ENCODE results near the gene TNXB.

TNXB gene

DNA sequence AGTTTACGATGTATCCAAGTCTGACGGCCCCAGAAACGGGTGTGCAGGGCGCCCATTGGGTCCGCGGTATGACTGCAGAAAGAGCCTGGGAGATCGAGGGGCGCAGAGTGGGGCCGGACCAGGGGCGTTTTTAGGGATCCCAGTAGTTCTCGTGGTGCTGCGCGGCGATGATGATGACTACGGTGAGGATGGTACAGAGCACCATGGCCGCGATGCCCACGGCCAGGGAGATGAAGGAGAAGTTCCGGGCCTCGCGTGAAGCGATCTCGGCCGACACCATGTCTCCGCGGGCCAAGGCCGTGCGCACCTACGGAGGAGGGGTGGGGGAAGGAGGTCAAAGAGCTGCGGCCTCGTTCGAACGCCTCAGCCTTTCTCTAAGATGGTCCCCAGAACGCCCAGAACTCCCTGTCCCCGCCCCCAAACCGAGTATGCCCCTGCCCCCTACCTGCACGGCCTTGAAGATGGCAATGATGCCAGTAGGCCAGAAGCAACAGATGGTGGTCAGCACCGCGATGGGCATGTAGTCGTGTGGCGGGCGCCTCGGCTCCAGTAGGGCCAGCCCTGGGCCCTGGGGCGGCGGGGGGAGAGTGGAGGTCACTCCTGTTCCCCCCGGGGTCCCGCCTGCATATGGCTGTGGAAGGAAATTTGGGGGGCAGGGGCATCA lies 40.1 kb upstream of the TNXB start:
- Histone ChIP-seq H3K27me3 (ENCODE audit: control insufficient read depth in 1 of 2, insufficient read depth in 1 of 2, low read length in 2 of 2) (peaks cover 39 to 46% of the 10 kb centered on the region in 2 experiments), H2BK5ac (ENCODE audit: low read depth, low read length, poor library complexity, severe bottlenecking) (no peak overlapping the region), H3K23ac (ENCODE audit: low read length in 2 of 2) (no peak overlapping the region), H3K4me1 (ENCODE audit: control insufficient read depth, insufficient read depth, low read depth, low read length) (peaks cover 19% of the 10 kb centered on the region), H4K8ac (ENCODE audit: low read length) (no peak overlapping the region), H3K18ac (ENCODE audit: low read depth in 1 of 2, low read length in 2 of 2) (no peak overlapping the region), H2BK12ac (ENCODE audit: low read length in 2 of 2) (no peak overlapping the region), H3K79me1 (replicated peaks; ENCODE audit: low read length, poor library complexity, severe bottlenecking) (peaks cover 3% of the 10 kb centered on the region), H2BK120ac (ENCODE audit: low read depth, low read length) (no peak overlapping the region), H3K4ac (ENCODE audit: low read depth in 1 of 2, low read length in 2 of 2) (no peak overlapping the region), H3K4me2 (ENCODE audit: low read length, poor library complexity, severe bottlenecking) (no peak overlapping the region), H3K9ac (ENCODE audit: low read length) (no peak overlapping the region), H3K4me3 (ENCODE audit: insufficient read depth in 1 of 2, low read depth in 1 of 2, low read length in 2 of 2) (peak overlapping the region in 1 of 2 experiments; percentile 44), H4K91ac (ENCODE audit: low read length) (no peak overlapping the region), H3K27ac (ENCODE audit: low read length, poor library complexity, severe bottlenecking) (no peak overlapping the region), H3K36me3 (ENCODE audit: control insufficient read depth in 1 of 2, insufficient read depth in 2 of 2, low read depth in 1 of 2, low read length in 2 of 2) (no peaks in the 10 kb centered on the region), H2AFZ (ENCODE audit: low read depth, low read length) (no peak overlapping the region), H3K14ac (ENCODE audit: low read length in 2 of 2) (no peak overlapping the region), H3K9me3 (ENCODE audit: control insufficient read depth, low read length) (no peaks in the 10 kb centered on the region), H2AK5ac (ENCODE audit: low read length, severe bottlenecking) (no peak overlapping the region), H2BK15ac (ENCODE audit: low read depth, poor library complexity, severe bottlenecking) (no peak overlapping the region)
- 57% methylated on average over 43 of the region's 47 CpGs for WGBS
- no peak for DNase-seq

DNA sequence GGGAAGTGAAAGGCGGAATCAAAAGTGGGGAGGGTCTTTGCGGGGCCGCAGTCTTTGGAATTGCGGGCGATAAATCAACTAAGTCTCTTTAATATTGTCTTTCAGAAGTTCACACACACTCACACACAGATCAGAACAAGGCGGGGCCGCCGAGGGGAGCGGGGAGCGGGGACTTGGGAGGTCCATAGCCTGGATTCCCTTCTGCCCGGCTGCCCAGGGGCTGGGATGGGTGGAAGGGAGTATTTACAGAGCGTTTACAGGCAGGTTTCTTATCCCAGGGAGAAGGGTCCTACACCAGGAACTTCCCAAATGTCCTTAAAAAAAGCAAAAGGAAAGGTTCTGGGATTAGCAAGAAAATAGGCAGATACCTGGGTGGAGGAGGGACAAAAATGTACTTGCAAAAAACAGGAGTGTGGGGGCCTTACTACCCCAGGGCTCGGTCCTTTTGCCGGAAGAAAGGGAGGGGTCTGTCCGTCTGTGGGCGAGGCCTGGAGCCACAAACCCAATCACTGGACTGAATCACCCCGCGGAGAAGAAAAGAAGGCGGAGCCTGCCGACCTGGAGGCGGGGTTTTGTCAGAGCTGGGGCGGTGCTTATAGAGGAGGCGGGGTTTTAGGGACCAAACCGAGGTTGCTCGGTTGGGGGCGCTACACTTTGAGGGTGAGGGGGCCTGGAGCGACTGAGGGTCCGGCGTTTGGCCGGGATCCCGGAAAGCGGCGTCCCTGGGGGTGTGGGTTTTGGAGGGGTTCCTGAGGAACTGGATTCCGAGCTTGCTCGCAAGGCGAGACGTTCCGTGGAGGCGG lies 39.4 kb upstream of the TNXB start:
- Histone ChIP-seq H3K9ac (ENCODE audit: low read length) (no peak overlapping the region), H3K27me3 (ENCODE audit: control insufficient read depth in 1 of 2, insufficient read depth in 1 of 2, low read length in 2 of 2) (peaks cover 39 to 46% of the 10 kb centered on the region in 2 experiments), H3K4me2 (ENCODE audit: low read length, poor library complexity, severe bottlenecking) (no peak overlapping the region), H3K18ac (ENCODE audit: low read depth in 1 of 2, low read length in 2 of 2) (no peak overlapping the region), H3K79me1 (replicated peaks; ENCODE audit: low read length, poor library complexity, severe bottlenecking) (peaks cover 3% of the 10 kb centered on the region), H3K4me1 (ENCODE audit: control insufficient read depth, insufficient read depth, low read depth, low read length) (peaks cover 17% of the 10 kb centered on the region), H2BK15ac (ENCODE audit: low read depth, poor library complexity, severe bottlenecking) (no peak overlapping the region), H2AK5ac (ENCODE audit: low read length, severe bottlenecking) (no peak overlapping the region), H3K14ac (ENCODE audit: low read length in 2 of 2) (no peak overlapping the region), H2AFZ (ENCODE audit: low read depth, low read length) (no peak overlapping the region), H3K27ac (ENCODE audit: low read length, poor library complexity, severe bottlenecking) (no peak overlapping the region), H4K91ac (ENCODE audit: low read length) (no peak overlapping the region), H3K4me3 (ENCODE audit: insufficient read depth in 1 of 2, low read depth in 1 of 2, low read length in 2 of 2) (peak overlapping the region in 1 of 2 experiments; percentile 44), H3K9me3 (ENCODE audit: control insufficient read depth, low read length) (no peaks in the 10 kb centered on the region), H2BK12ac (ENCODE audit: low read length in 2 of 2) (no peak overlapping the region), H3K36me3 (ENCODE audit: control insufficient read depth in 1 of 2, insufficient read depth in 2 of 2, low read depth in 1 of 2, low read length in 2 of 2) (no peaks in the 10 kb centered on the region), H2BK120ac (ENCODE audit: low read depth, low read length) (no peak overlapping the region), H3K23ac (ENCODE audit: low read length in 2 of 2) (no peak overlapping the region), H2BK5ac (ENCODE audit: low read depth, low read length, poor library complexity, severe bottlenecking) (no peak overlapping the region), H4K8ac (ENCODE audit: low read length) (no peak overlapping the region), H3K4ac (ENCODE audit: low read depth in 1 of 2, low read length in 2 of 2) (no peak overlapping the region)
- WGBS: 40% methylated on average over 34 of the region's 39 CpGs
- peak; percentile 44 for DNase-seq

GRCh38 chr6:32147401-32148132 lies 38.4 kb upstream of the TNXB start:
- Histone ChIP-seq H3K14ac (ENCODE audit: low read length in 2 of 2) (no peak overlapping the region), H2BK15ac (ENCODE audit: low read depth, poor library complexity, severe bottlenecking) (no peak overlapping the region), H3K36me3 (ENCODE audit: control insufficient read depth in 1 of 2, insufficient read depth in 2 of 2, low read depth in 1 of 2, low read length in 2 of 2) (no peaks in the 10 kb centered on the region), H4K8ac (ENCODE audit: low read length) (no peak overlapping the region), H3K4ac (ENCODE audit: low read depth in 1 of 2, low read length in 2 of 2) (no peak overlapping the region), H3K4me1 (ENCODE audit: control insufficient read depth, insufficient read depth, low read depth, low read length) (peaks cover 14% of the 10 kb centered on the region), H2AFZ (ENCODE audit: low read depth, low read length) (no peak overlapping the region), H3K18ac (ENCODE audit: low read depth in 1 of 2, low read length in 2 of 2) (no peak overlapping the region), H4K91ac (ENCODE audit: low read length) (no peak overlapping the region), H3K4me3 (ENCODE audit: insufficient read depth in 1 of 2, low read depth in 1 of 2, low read length in 2 of 2) (no peak overlapping the region), H2BK5ac (ENCODE audit: low read depth, low read length, poor library complexity, severe bottlenecking) (no peak overlapping the region), H2BK12ac (ENCODE audit: low read length in 2 of 2) (no peak overlapping the region), H3K4me2 (ENCODE audit: low read length, poor library complexity, severe bottlenecking) (no peak overlapping the region), H3K23ac (ENCODE audit: low read length in 2 of 2) (no peak overlapping the region), H3K9ac (ENCODE audit: low read length) (no peak overlapping the region), H3K79me1 (replicated peaks; ENCODE audit: low read length, poor library complexity, severe bottlenecking) (peaks cover 3% of the 10 kb centered on the region), H3K27me3 (ENCODE audit: control insufficient read depth in 1 of 2, insufficient read depth in 1 of 2, low read length in 2 of 2) (peaks cover 39 to 46% of the 10 kb centered on the region in 2 experiments), H2AK5ac (ENCODE audit: low read length, severe bottlenecking) (no peak overlapping the region), H3K27ac (ENCODE audit: low read length, poor library complexity, severe bottlenecking) (no peak overlapping the region), H3K9me3 (ENCODE audit: control insufficient read depth, low read length) (no peaks in the 10 kb centered on the region), H2BK120ac (ENCODE audit: low read depth, low read length) (no peak overlapping the region)
- DNase-seq: no peak
- WGBS: 90% methylated on average over 4 of the region's 4 CpGs

DNA sequence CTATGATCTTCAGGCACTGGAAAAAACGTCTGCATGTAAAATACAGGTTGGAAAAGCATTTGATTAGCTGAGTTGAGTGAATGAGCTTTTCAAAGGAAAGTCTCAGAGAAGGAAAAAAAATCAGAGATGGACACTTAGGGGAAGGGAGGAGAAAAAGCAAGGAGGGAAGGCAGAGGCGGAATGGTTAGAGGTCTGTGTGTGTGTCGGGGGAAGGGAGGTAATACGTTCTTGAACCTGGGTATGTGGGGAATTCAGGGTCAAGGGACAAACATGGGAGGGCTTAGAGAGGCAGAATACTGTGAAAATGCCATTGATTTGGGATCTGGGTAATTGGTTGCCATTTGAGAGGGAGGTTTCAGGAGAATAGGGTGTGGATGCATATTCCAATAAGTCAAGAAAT lies 37.5 kb upstream of the TNXB start:
- H4K8ac ChIP-seq (ENCODE audit: low read length): no peak overlapping the region
- H3K27ac ChIP-seq (ENCODE audit: low read length, poor library complexity, severe bottlenecking): no peak overlapping the region
- H3K36me3 ChIP-seq (ENCODE audit: control insufficient read depth in 1 of 2, insufficient read depth in 2 of 2, low read depth in 1 of 2, low read length in 2 of 2): no peaks in the 10 kb centered on the region
- H2BK12ac ChIP-seq (ENCODE audit: low read length in 2 of 2): no peak overlapping the region
- no peak overlapping the region for H2BK5ac ChIP-seq (ENCODE audit: low read depth, low read length, poor library complexity, severe bottlenecking)
- H2BK120ac ChIP-seq (ENCODE audit: low read depth, low read length): no peak overlapping the region
- H3K4me2 ChIP-seq (ENCODE audit: low read length, poor library complexity, severe bottlenecking): no peak overlapping the region
- peaks cover 3% of the 10 kb centered on the region for H3K79me1 ChIP-seq (replicated peaks; ENCODE audit: low read length, poor library complexity, severe bottlenecking)
- no peak overlapping the region for H2BK15ac ChIP-seq (ENCODE audit: low read depth, poor library complexity, severe bottlenecking)
- H3K23ac ChIP-seq (ENCODE audit: low read length in 2 of 2): no peak overlapping the region
- no peaks in the 10 kb centered on the region for H3K9me3 ChIP-seq (ENCODE audit: control insufficient read depth, low read length)
- no peak overlapping the region for H3K18ac ChIP-seq (ENCODE audit: low read depth in 1 of 2, low read length in 2 of 2)
- H3K27me3 ChIP-seq (ENCODE audit: control insufficient read depth in 1 of 2, insufficient read depth in 1 of 2, low read length in 2 of 2): peaks cover 39 to 46% of the 10 kb centered on the region in 2 experiments
- no peak overlapping the region for H3K14ac ChIP-seq (ENCODE audit: low read length in 2 of 2)
- 48% methylated on average over 4 of the region's 4 CpGs for WGBS
- H3K4me3 ChIP-seq (ENCODE audit: insufficient read depth in 1 of 2, low read depth in 1 of 2, low read length in 2 of 2): no peak overlapping the region
- DNase-seq: no peak
- no peak overlapping the region for H4K91ac ChIP-seq (ENCODE audit: low read length)
- H3K4ac ChIP-seq (ENCODE audit: low read depth in 1 of 2, low read length in 2 of 2): no peak overlapping the region
- no peak overlapping the region for H2AK5ac ChIP-seq (ENCODE audit: low read length, severe bottlenecking)
- no peak overlapping the region for H3K9ac ChIP-seq (ENCODE audit: low read length)
- H3K4me1 ChIP-seq (ENCODE audit: control insufficient read depth, insufficient read depth, low read depth, low read length): peaks cover 7% of the 10 kb centered on the region
- no peak overlapping the region for H2AFZ ChIP-seq (ENCODE audit: low read depth, low read length)

All from mesenchymal stem cell (in vitro differentiated cells and primary cell).